GM19239 (cell line): ENCODE measurements around the gene EED.
A peak's percentile ranks its signal among the peaks of the same experiment; 100 is the strongest.

ENCODE experiments used
- DNase-seq: peaks from one replicate; pipeline ENCODE4 v3.0.0; 2011; ENCODE audit warnings: low spot score; ENCODE audit not compliant: insufficient read length
- FAIRE-seq: peaks from 2 replicates; lab custom pipeline; 2011; peaks lifted over from hg19 to GRCh38; lab: Jason Lieb, UNC

Gene EED

DNA sequence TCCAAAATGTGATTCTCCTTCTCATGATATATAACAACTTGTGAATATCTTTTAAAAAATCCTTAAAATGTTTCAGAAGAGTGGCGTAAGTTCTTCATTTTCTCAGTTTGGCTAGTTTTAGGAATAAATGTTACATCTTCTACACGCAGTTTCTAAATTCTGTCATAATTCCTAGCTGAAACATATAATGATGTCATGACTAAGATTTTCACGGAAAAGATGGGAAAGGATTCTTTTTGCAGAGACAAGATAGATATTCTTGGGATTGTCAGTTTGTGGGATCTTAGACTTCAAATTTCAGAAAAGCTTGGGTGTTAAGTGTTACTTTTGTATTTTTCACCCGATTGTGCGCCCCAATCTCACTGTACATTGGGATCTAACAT, 1.7 kb downstream of the EED start:
- FAIRE-seq = no peak
- no peak for DNase-seq

DNA sequence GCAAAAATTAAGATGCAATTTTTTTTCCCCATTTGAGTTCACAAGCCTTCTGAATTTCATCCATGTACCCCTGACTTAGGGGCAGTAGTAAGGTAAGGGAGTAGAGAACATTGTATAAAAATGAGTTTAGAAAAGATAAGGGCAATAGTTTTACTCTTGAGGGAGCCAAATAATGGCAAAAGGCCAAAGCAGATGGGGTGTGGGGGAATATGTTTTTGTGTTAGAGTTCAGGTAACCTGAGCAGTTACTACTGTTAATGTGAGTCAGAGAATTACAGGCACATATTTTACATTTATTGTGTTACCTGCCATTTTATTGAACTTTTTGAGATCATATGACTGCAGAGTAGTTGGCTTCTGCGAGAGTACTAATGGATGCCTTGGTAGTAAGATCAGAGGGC, 3.1 kb downstream of the EED start:
- DNase-seq = no peak
- FAIRE-seq = no peak

DNA sequence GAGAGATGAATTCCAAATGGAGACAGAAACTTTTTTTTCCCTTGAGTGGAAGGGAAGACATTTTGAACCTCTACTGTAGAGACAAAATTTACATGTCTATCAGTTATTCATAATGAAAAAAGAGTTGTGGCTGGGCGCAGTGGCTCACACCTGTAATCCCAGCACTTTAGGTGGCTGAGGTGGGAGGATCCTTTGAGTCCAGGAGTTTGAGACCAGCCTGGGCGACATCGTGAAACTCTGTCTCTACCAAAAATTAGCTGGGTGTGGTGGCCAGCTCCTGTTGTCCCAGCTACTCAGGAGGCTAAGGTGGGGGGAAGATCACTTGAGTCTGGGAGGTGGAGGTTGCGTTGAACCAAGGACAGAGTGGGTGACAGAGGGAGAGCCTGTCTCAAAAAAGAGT, 4.1 kb downstream of the EED start:
- DNase-seq = no peak
- FAIRE-seq = peak; percentile 35

DNA sequence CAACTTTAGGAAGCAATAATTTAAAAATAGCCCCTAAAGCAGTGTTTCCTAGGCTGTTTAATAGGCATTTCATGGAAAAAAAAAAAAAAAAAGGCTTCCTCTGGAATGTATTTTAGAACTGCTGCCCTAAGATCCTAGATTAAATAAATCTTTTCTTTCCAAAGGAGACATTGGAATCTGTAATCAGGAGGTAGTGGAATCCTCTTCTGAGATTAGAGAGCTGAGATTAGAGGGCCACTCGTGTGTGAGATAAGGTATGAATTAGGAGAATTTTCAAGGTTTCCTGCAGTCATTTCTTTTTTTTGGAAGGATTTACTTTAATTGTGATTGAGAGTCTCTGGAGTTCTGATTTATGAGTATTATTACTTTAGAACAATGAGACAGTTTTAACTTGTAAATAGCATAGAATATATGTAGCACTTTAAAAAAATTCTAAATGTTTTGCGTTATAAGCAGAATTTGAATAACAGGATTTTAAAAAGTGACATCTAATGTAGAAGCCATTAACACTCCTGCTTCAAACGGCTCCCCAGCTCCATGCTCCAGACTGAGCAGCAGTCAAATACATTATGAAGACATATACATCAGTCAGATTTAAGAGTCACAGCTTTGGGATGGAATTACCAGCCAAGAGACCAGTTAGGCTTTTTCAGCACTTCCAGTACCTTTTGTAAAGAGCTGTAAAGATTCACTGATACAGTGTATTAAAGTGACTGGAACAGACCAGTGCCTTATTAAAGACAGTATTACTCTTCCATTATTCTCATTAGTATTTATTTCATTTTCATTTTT, 5.0 kb downstream of the EED start:
- no peak for FAIRE-seq
- DNase-seq = no peak

DNA sequence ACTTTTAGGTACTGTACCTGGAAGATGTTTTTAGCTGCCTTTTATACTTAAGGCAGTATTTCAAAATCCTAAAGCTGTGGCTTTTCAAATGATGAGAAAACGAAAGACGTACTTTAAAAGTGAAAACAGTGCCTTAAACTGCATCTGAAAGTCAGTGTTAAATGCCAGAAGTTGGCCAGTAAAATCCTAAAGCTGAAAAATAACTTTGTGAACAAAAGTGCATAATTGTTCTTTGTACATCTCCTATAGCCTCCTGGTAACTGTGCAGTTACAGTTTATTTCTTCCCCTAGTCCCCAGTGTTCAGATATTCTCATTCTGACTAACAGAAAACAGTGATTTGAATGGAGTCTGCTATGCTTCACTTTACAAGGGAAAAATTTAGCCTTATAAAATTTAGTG, 6.8 kb downstream of the EED start:
- DNase-seq (no peak), FAIRE-seq (peak; percentile 86)

DNA sequence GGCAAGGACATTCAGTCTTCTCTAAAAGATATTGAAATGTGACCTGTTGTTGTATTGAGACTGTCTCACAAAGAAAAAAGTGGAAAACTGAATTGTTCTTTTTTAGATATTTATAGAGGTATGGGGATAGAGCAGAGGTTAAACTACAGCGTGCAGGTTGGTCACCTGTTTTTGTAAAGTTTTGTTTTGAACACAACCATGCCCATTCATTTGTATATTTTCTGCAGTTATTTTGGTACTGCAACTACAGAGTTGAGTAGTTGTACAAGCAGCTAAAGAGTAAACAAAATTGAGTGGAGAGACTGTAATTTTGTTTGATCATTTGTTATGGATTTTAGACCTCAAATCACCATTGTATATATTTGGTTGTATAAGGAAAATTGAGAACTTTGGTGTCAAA, 11.3 kb downstream of the EED start:
- FAIRE-seq (peak; percentile 93), DNase-seq (no peak)

DNA sequence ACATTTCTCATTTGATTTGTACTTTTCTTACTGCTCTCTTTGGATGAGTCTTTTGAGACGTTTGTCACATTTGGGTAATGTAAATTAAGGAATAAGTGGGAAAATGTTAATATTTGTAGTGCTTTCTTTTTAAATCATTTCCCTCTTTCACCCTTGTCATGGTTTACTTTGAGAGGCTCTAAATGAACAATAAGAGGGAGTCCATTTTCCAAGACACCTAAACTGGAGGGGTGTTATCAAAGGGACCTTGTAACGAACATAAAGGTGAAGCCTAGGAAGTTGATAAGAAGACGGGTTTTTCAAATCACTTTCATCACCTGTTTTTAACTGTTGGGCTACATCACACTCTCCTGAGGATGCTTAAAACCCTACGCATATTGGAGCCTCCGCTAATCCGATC, 12.1 kb downstream of the EED start:
- DNase-seq (no peak), FAIRE-seq (no peak)

DNA sequence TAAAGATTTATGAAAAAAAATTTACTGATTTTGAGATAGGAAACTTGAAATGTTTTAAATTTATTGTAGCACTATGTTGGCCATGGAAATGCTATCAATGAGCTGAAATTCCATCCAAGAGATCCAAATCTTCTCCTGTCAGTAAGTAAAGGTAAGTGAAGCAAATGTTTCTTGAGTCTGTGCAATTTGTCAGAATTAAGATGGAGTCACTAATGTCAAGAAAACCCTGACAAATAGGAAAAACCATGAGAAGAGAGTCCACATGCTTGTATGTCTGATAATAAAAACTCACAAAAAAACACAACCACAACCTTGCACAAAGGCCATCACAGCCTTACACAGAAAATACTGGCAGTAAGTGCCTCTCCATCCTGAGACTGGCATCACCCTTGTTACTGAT, 12.9 kb downstream of the EED start:
- DNase-seq (no peak), FAIRE-seq (peak; percentile 37)

DNA sequence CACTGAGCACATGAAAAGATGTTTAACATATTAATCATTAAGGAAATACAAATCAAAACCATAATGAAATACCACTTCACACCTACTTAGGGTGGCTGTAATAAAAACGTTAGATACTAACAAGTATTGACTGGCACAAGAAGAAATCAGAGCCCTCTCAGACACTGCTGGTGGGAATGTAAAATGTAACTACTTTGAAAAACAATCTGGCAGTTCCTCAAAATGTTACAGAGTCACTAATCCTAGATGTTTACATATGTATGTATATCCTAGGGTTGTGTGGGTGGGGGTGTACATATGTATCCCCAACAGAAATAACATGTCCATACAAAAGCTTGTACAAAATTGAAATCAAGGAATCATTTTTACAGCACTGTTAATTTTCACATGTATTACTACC, 15.2 kb downstream of the EED start:
- DNase-seq (no peak), FAIRE-seq (peak; percentile 8)

DNA sequence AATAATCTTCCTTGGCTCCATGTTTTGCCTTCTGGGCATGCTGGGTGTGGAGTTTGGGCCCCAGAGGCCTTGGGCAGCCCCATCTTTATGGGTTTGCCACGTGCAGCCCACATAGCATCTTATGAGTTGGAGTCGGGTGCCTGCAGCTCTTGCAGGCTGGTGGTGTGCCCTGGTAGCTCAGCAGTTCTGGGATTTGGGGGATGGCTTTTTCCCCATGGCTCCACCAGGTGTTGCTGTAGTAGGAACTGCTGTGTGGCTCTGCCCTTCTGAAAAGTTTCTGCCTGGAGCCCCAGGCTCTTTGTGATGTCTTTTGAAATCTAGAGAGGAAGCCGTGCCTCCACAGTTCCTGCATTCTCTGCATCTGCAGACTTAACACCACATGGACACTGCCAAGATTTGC, 16.8 kb downstream of the EED start:
- FAIRE-seq = no peak
- DNase-seq = no peak

DNA sequence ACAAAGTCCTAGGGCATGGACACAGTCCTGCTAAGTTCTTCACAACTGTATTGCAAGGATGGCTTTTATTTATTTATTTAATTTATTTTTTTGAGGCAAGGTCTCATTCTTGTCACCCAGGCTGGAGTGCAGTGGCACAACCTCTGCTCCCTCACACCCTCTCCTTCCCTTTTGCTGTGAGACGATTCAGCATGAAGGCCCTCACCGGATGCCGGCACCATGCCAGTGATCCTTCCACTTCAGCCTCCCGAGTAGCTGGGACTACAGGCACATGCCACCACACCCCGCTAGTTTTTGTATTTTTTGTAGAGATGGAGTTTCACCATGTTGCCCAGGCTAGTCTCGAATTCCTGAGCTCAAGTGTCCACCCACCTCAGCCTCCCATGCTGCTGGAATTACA, 17.8 kb downstream of the EED start:
- DNase-seq = no peak
- FAIRE-seq = no peak

DNA sequence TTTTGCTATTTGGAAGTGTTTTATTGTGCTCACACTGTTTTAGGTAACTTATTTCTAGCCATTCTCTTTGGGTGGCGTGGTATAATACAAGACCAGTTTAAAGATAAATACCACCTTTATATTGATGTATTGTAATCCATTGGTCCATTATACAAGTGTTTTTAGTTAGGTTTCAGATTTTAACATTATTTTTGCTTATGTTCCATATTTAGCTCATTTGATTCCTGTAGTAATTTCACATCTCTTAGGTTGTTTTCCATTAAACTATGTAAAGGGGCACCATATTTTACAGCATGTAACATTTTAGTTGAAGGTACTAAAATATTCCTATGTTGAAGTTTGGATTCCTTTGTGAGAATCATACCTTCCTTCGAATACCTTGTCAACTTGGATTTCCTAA, 20.1 kb downstream of the EED start:
- no peak for DNase-seq
- FAIRE-seq = no peak

DNA sequence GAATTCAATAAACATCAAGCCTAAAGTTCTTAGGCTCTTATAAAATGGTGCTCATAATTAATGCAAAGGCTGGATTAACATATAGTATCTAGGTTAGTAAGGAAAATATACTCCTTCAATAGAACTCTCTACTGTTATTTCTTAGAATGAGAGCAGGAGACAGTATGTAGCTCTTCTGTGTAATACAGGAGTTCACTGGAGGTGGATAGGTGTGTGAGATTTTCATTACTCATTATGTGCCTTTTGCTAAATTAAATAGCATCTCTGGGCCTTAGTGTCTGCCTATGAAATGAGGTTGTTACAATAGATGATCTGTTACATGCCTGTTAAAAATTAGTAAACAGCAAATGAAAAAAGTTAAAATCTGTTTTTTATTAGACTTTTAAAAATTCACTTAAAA, 20.6 kb downstream of the EED start:
- DNase-seq = no peak
- no peak for FAIRE-seq

DNA sequence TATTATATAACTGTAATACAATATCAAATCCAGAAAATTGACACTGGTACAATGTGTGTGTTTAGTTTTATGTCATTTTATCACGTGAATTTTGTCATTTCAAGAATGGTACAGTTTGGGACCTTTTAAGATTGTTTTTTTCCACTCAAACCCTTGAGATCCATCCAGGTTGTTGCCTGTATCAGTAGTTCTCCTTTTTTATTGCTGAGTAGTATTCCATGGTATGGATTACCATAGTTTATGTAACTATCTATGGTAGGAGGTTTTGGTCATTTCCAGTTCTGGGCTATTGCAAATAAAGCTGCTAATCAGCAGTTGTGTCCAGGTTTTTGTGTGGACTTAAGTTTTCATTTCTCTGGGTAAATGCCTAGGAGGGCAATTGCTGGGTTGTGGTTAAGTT, 25.1 kb downstream of the EED start:
- DNase-seq (no peak), FAIRE-seq (no peak)

DNA sequence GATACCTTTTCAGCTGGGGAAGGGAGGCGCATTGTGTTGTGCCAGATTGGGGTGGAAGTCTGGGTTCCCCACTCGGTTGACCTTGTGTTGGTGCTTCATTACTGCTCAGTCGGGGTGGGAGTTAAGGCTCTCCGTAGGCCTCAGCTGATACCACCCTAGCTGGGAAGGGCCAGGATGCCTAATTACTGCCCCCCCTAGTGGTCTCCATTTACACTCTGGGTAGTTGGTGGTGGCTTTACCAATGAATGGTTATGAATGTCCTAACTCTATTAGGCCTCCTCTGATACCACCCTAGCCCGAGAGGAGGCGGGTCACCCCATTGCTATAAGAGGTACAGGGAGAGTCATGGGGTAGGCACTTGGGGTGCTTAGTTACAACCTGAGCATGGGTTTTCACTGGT, 29.9 kb downstream of the EED start:
- DNase-seq = no peak
- no peak for FAIRE-seq

DNA sequence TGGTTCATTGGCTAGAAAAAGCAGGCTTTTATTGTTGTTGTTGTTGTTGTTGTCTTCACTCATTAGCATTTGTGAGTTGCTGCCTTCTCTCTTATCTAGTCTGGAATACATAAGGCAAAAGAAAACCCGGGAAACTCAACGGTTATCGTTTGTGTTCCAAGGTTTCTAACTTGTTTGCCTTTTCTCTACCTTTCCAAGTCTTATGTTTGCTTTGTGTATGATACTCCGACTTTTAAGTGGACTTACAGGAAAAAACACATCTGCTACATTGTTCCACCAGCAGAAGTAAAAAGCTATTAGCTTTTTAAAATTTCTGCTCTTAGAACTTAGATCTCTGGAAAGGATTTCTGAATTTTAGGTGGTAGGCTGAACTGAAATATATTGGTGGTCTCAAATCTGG, 30.4 kb downstream of the EED start:
- no peak for FAIRE-seq

DNA sequence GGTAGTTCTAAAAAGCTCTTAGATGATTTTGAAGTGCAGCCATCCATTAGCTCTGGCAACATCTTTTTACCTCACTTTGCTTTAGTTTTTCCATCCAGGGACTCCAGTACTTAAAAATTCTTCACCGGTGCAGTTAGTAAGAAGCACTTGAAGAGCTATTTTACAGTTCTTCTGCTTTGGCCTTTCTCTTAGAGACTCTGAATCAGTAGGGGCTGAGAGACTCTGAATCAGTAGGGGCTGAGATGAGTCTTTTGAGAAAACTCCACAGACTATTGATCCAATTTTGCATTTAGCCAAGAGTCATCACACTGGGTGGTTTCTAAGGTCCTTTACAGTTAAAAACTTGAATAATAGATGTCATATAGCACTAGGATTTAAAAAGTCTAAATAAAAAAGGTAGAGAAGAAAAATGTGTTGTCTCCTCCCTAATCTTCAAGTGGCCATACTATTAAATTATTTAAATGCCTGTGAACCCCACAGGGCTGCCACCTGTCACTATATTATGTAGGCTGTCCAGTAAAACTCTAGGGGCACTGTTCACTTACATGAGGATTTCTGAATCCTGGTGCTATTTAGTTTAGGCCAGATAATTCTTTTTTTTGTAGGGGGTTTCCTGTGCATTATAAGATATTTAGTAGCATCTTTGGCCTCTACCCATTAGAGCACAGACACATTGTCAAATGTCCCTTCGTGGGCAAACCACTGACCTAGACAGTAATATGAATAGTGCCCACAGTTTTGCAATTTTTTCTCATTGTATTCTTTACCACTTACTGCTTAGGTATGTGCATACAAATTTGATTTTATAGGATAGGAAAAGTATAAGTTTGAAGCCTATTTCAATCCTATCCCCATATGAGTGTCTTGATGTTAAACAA, 31.2 kb downstream of the EED start:
- FAIRE-seq (no peak), DNase-seq (no peak)

More for the DNA sequence above, 30.4 kb downstream of the EED start:
- DNase-seq = no peak

DNA sequence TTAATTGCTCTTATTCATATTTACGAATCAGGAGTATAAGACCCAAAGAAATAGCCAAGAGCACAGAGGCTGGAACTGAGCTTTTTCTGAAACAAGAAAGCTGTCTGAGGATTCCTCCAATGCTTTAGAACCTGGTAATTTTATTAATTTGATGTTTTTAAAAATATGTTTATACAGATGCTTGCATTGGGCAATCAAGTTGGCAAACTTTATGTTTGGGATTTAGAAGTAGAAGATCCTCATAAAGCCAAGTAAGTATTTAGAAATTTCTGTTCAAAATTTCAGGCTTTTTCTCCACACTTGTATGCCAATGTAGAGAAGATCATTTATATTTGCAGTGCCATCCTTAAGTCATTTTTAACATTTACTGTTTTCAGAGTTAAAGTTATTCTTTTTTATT, 33.2 kb downstream of the EED start:
- FAIRE-seq (no peak), DNase-seq (no peak)

DNA sequence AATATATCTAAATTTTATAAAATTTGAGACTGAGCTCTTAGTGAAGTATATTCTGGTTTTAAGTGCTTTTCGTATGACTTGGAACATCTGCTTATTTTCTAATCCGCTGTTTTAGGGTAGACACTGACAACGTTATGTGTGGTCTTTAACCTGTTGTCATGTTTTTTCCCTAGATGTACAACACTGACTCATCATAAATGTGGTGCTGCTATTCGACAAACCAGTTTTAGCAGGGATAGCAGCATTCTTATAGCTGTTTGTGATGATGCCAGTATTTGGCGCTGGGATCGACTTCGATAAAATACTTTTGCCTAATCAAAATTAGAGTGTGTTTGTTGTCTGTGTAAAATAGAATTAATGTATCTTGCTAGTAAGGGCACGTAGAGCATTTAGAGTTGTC, 33.7 kb downstream of the EED start:
- DNase-seq (no peak), FAIRE-seq (no peak)

DNA sequence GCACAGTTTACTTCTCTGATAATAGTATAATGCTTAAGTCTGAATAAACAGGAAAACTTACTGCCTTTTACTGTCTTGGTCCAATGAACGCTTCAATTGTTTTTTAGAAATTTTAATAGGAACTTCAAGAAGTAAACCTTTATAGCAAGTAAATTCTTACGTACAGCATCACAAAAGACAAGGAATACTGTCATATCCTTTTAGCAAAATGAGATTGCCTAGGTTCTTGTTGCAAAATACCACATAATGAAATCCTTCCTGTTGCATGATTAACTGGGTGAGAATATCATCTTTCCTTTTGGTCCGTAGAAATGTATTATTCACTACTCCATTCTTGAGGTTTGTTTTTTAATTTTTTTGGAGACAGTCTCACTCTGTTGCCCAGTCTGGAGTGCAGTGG, 35.2 kb downstream of the EED start:
- no peak for FAIRE-seq
- no peak for DNase-seq

DNA sequence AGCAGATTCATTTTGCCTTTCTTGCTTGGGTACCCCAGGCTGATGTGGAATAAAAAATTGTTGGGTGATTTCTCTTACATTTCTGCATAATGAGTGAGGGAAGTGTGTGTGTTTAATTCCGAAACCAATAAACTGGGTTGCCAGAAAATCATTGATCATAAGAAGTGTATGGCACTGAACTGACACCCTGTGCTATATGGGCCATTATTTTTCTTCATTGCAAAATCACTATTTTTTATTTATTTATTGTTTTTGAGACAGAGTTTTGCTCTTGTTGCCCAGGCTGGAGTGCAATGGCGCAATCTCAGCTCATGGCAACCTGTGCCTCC, 42.9 kb downstream of the EED start:
- no peak for FAIRE-seq
- no peak for DNase-seq
